Stimulated activated CD8-positive, alpha-beta memory T cell treated with anti-CD3 and anti-CD28 coated beads, Interleukin-2, amount 100 ng/mL, for 1 hour (primary cell): ENCODE measurements around the gene NME9.

Experiments
- DNase-seq, 2 donors: peaks; one replicate each; pipeline ENCODE4 v3.0.0-alpha.2; 2020; ENCODE audit warnings: low read depth in 2 of 2

The NME9 gene

DNA sequence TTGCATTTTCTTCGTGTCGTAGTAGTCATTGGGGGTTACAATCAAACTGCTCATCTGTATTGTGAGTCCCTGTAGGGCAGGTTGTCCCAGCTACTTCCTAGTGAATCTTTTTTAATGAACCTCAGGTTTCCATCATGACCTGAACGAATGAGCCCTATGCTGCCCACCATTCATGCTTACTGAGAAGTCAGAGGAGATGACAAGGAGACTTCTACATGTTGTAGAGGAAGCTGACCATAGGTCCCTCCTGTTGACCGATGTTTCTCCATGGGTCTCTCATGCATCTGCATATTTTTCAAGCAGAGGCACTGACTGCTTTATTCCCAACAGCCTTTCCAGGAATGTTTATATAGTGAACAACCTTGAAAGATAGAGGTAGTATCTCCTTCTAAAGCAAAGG lies 5.0 kb upstream of the NME9 start:
- DNase-seq = no peak

DNA sequence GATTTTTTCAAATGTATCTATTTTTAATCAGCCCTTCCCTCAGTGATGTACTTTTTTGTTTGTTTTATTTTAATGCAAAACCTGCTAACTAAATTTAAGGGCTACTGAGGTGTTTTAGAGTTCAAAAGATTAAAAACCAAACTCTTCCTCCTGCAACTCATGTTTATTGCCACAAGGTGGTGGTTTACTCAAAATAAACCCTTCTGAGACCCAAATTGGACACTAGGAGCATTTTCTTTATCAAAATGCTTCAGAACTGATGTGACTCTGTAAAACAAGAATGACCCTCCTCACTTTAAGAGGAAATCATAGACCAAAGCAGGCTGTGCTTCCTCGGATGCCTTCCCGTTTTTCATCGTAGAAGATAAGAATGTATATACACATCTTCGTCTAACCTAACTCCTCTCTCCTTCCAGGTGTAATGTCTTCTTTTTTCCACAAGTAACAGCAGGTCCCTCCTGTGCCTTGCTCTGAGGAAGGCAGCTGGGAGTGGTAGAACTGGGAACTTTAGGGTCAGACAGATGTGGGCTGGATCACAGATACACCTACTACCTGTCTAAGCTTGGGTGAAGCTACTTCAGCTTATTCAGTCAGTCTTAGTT lies 2.9 kb upstream of the NME9 start:
- no peak for DNase-seq

DNA sequence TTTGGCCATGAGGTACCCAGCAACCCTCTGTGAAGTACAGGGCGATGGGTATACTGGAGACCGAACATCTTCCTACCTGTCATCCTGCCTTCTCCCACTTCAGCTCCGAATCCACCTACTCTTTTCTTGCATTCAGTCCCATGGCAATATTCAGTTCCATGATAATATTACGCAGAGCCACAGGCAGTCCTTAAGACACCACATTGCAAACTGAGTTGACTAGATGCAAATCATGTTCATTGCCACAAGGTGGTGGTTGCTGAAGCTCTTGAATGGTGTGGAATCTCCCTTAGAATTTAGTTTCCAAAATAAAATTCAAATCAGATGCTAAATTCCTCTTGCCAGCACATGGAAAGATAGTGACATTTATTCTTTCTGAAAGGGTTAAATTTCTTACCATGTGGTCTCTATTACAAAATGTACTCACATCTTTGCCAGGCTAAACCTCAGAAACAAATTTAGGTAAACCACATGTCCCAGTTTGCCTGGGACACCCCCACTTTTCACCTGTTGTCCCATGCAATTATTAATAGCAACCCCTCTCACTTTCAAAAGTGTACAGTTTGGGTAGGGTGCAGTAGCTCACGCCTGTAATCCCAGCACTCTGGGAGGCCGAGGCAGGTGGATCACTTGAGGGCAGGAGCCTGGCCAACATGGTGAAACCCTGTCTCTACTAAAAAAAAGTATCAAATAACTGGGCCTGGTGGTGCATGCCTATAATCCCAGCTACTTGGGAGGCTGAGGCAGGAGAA lies 1.7 kb upstream of the NME9 start:
- DNase-seq = no peak

DNA sequence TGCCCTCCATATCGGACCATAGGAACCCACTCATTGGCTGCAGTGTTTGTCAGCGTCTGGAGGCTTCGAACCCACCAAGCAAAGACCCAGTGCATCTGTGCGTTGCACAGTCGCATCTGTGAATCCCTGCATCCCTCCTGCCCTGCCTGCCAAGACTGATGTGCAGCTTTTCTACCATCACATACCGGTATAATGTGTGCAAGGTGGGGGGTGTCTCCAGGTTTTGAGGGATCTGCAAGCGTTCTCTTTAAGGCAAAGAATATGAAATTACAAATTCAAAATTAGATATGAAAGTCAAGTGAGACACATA lies 288 bp upstream of the NME9 start:
- DNase-seq = no peak

DNA sequence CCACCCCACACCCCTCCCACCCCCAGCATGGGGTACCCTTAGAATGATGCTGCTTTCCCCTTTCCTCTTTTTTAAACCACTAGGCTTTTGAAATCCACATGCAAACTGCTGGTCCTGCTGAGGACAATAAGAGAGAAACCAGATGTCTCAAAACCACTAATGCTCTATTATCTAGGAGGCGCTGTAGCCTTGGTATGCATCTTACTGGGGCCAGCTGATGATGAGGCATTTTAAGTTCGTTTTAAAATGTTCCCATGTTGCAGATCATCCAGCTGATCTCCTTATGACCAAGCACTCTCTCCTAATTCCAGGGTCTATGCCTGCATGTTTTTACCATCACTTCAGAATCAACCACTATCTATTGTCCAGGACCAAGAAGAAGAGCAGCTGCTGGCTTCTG lies 1.3 kb downstream of the NME9 start:
- no peak for DNase-seq

DNA sequence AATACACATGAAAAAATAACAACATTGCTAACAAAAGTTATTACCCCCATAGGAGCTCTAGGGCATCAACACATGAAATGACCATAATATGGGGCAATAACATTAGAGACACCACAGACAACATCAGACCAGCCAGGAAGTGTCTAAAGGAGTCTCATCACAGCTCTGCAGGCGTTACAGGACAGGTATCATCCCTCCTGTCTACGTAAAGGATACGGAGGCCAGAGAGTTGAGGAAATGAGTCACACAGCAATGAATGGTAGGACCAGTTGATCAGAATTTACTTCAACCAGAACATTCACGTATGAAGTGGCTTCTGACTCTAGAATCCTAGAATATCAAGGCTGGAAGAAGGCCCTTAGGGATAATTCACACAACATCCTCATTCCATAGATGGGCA lies 1.8 kb downstream of the NME9 start:
- DNase-seq = no peak

DNA sequence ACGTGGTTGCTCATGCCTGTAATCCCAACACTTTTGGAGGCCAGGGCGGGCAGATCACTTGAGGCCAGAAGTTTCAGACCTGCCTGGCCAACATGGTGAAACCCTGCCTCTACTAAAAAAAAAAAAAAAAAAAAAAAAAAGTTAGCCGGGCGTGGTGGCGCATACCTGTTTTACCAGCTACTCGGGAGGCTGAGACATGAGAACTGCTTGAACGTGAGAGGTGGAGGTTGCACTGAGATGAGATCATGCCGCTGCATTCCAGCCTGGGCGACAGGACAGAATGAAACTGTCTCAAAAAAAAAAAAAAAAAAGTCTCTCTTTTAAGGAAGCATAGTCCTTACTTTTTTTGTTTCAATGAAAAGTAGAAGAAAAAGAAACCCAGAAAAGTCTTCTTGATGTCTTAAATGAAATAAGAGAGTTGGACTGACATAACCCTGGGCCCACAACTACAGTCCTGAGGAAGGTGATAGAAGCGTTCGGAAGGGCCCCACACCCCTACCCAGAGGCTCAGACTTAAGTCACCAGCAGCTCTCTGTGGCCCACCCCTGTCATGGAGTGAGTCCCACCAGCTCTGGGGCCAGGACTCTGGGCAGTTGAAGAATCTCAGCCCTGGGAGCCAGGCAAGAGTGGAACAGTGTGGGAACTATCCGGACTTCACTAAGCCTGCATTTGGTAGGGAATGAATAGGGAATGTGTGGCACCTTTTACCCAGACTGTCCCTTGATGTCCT lies 2.6 kb downstream of the NME9 start:
- no peak for DNase-seq

DNA sequence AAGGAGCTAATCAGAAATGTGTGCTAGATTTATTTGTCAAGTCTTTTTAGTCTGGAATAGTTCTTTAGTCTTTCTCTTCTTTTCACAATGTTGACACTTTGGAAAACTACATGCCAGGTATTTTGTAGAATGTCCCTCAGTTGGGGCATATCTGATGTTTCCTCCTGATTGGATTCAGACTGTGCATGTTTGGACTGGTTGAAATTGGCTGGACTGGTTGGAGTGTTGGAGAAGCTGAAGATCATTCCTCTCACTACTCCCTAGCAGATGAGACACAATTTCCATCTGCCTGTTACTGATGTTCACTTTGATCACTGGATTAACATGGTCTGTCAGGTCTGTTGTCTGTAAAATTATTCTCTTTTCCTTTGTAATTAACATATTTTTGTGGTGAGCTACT lies 3.7 kb downstream of the NME9 start:
- no peak for DNase-seq

DNA sequence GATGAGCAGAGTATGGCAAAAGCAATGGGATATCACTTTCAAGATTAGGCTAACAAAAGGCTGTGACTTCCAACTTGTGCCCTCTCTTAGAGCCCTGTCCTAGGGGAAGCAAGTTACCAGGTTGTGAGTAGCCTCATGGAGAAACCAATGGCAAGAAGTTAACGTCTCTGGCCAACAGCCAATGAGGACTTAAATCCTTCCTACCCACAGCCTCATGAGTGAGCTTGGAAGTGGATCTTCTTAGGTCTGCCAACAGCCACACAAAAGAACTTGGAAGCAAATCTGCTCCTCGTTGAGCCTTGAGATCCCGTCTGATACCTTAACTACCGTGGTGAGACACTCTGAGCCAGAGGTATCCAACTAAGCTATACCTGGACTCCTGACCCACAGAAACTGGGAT lies 5.7 kb downstream of the NME9 start:
- no peak for DNase-seq

DNA sequence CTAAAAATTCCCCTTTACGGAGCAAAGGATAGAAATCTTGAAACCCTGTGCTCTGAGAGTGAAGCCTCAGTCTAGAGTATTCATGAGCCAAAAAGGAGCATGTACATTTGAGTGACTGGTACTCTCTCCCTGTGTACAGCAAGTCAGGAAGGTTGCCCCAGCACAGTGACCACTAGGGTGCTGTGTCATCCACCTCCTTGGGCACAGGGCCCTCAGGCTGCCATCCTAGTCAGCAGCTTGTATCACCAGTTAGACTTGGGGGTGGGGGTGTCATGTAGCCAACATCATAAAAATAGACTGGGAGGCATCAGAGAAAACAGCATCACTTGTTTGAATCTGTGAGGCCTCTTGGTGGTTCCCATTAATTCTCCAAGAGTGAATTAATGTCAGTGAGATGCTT lies 12.0 kb downstream of the NME9 start:
- DNase-seq = no peak

DNA sequence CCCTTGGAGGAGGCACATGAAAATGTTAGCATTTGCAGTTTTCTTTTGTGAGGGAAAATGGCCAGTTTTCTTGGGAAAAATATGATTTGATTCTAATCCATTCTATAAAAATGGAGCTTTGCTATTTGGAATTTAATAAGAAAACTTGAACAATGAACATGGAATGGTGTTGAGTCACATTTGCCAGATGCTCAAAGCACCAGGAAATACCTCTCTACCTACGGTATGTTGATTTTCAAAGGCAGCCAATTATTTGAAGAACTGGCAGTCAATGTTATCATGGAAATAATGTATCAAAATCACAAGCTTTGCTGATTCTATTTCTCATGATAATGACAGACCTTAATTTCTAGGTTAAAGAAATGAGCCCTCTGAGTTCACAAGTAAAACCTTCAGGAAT lies 14.9 kb downstream of the NME9 start:
- no peak for DNase-seq

DNA sequence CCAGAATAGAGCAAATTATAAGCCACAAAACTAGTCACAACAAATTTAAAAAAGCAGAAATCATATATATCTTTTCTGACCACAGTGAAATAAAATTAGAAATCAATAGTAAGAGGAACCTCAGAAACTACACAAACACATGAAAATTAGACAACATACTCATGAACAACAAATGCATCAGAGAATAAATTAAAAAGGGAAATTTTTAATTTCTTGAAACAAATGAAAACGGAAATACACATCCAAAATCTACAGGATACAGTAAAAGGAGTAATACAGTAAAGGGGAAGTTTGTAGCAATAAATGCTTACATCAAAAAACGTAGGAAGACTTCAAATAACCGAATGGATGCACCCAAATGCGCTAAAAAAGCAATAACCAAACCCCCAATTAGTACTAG lies 19.2 kb downstream of the NME9 start:
- DNase-seq = no peak

DNA sequence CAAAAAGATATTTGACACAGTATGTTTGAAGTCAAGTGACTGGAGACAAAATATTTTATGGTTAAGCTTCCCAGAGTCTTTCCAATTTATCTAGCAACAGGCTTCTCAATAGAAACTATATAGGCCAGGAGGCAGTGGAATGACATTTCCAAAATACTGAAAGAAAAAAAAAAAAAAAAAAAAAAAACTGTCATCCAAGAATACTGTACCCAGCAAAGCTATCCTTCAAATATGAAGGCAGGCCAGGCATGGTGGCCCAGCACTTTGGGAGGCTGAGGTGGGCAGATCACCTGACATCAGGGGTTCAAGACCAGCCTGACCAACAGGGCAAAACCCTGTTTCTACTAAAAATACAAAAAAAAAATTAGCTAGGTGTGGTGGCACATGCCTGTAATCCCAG lies 20.9 kb downstream of the NME9 start:
- DNase-seq = no peak

DNA sequence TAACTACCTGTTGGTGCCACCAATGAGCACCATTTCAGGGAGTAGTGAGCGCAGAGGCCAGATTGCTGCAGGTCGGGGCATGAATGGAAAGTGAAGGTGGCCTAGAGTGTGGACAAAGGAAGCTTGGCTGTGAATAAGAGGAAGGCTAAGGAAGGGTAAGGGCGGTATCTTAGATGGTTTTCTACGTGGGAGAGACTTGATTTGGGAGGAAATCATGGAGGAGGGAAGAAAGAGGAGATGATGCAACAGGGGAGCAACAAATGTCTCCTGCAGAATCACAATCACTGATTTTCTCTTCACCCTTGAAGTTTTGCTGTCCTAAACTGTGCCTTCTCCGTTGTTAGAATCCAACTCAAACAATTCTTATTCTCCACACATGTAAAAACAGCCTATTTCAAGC lies 21.8 kb downstream of the NME9 start:
- no peak for DNase-seq

DNA sequence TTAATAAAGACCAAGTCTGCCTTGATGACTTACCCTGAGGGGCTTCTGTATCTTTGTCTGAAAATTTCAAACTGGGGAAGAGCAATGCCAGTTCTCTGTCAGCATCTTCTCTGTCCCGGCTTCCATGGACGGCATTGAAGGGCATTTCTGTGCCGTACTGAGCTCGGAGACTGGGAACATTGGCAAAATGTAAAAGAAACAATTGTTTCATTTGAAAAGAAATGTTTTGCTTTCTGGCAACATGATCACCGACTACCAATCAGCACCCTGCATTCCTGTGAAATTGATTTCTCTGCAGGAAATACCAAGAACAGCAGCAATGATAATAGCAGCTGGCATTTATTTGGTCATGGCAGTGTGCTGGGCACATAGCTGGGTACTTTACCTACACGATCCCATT lies 26.2 kb downstream of the NME9 start:
- DNase-seq = no peak

DNA sequence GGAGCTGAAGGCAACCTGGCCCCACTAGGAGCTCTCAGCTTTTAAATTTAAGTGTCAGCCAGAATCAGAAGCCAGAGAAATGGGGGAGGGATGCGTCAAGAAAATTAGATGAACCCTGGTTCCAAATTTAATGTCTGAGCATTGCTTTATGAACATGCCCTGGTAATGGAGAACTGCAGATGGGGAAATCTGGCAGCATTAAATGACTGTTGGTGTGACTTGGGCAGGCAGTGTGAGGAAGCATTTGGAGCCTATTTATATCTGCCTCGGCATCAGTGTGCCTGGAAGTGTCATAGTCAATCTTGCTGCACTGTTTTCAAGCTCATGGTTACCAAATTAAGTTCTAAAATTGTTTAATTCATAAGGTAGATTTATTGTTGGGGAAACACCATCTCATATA lies 29.0 kb downstream of the NME9 start:
- DNase-seq = no peak

DNA sequence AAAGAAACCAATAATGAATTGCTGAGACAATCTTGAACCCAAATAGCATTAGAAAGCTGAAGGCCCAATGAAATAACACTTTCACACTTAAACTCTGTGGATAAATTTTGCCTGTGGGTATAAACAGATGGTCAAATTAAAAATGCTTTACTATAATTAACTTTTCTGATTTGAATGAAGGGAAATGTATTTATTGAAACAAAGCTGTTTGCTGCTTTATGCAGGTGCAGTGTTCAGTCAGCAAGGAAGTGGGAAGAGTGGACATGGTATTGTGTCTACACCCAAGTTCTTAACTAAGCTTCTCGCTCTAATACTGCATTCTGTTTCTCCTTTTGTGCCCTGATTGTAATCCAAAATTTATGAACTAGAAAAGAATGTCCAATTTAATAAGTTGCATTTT lies 31.8 kb downstream of the NME9 start:
- DNase-seq = no peak

DNA sequence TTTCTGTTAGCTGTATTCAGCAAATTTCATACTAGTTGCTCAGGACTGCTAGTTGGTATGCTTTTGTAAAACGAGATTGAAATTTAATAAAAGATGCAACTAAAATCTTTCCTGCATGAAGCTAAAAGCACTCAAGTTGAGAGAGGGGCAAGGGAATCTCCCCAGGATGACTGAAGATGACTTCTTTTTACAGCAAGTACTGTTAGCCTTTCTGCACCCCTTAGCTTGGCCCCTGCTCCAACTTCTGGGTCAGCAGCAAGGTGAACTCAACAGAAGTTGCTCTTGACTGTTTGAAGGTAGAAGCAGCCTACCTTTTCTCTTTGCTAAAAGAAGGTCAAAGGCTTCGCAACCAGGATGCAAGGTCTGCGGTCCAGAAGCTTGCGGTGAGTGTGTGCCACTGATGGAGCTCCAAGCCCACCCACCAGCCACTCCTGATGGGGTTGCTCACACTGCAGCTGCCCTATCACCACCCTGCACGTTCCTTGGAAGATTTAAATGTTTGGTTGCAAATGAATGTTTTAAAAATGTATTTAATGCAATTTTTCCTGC lies 32.5 kb downstream of the NME9 start:
- DNase-seq = no peak

DNA sequence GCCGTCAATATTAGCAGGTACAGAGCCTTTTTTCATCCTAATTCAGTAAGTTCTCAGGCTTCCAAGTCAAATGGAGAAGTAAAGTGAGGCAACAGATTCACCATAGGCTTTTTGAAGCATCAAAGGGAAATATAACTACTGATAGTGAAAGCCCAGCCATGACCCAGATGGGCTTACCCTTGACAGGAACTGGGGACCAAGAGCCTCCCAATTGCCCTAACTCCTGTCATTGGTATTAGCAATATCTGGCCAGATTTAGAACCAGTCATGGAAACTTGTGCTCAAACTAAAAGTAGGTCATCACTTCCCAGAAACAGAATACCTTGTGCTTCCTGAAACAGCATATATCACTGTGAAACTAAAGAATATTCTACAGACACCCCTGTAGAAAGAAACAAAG lies 33.0 kb downstream of the NME9 start:
- no peak for DNase-seq

DNA sequence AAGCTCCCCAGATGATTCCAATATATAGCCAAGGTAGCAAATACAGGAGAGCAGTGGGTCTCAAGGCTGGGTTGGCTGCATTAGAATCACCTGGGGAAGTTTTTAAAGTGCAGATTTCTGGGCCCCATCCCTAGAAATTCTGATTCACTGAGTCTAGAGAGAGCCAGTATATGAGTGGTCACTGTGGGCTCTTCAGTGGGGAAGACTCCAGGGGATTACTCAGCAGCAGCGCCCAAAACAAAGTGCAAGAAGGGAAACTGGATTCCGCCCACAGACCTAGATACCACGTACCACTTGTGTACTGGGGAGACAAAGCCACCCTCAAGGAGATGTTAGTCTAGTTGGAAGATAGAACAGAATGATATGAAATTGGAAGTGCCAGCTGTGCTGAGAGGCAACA lies 40.0 kb downstream of the NME9 start:
- no peak for DNase-seq

DNA sequence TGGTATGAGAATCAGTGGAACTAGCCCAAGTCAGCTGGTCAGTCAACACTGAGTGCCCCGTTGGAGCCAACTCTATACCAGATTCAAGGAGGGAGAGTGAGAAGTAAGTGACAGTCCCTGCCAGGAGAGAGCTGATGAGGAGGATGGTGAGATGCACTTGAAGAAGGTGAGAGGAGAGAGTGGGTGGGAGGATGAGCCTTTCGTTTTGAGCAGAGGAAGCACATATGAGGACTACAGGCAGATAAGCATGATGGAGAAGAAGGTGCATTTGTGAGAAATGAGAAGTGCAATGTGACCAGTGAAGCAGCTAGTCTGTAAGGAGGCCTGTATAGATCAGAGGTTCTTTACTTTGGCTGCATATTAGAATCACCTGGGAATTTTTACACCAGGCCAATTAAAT lies 40.4 kb downstream of the NME9 start:
- no peak for DNase-seq

DNA sequence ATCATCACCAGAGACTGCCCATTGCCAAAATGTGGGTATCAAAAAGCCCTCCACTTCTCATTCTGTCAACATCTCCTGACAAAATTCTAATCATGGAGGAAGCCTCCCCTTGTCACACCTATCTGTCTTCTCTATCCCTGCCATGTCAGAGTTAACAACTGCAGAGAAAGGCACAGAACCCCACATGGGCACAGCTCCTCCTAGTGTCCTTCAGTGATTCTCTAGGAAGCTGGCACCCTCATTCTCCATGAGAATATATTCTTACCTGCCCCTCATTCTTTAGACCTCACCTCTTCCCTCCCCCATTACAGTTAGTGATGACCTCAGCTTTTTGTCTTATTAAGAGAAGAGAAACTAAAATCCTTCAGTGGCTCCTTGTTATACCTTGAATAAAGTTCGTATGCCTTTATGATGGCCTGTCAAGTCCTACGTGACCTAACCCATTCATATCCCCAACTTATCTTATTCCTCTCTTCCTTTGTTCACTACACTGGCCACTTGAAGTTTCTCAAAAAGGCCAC lies 44.6 kb downstream of the NME9 start:
- DNase-seq = no peak

DNA sequence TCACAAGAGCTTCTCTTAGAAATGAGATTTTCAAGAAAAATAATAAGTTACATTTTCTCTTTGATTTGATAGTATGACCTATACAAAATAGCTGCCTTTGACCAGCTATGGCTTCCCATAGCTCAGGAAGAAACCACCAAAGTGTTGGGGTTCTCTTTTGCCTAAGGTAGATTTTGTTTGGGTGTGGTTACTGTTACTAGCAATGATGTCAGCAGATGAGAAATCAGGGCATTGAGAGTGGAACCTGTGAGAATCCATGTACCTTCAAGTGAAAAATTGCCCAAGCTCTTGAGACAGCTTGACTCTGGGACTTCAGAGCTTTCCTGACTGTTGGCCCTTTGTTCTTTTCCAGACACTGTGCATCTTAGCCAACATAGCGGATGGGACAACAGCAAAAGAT lies 45.6 kb downstream of the NME9 start:
- DNase-seq = no peak
